HepG2 (cell line): ENCODE measurements around the gene GMFB. TPM values are rescaled to one million over a fixed set of nuclear protein-coding genes. Genes with fewer than 3 reads are reported as not detected.
A peak's percentile ranks its signal among the peaks of the same experiment; 100 is the strongest.

Experiments used
- ASH2L ChIP-seq: fragments of 300-600, 200-600 bp; sonication (generic); IDR thresholded peaks from 2 replicates; pipeline ENCODE4 v1.7.0; 2017; ENCODE audit warnings: low read depth, mild to moderate bottlenecking, moderate library complexity, mixed read lengths, low read length; ENCODE audit not compliant: insufficient read length
- ATF7-NPFF ChIP-seq: sonication (generic); formaldehyde crosslinking; IDR thresholded peaks from 2 replicates; pipeline ENCODE4 v1.8.1; 2023; ENCODE audit warnings: mild to moderate bottlenecking, low read depth, missing genetic modification reagents, moderate library complexity
- BRD4 ChIP-seq: sonication (generic); formaldehyde crosslinking; IDR thresholded peaks from 2 replicates; pipeline ENCODE4 v1.4.0; 2020; ENCODE audit warnings: missing genetic modification reagents
- FOXK2 ChIP-seq: fragments of 450-650 bp; IDR thresholded peaks from 2 replicates; pipeline ENCODE4 v1.6.1; 2016
- HDAC2 ChIP-seq: sonication (generic); formaldehyde crosslinking; IDR thresholded peaks from 2 replicates; pipeline ENCODE4 v1.4.0; 2020; ENCODE audit warnings: missing genetic modification reagents
- KDM4B ChIP-seq: sonication (generic); formaldehyde crosslinking; IDR thresholded peaks from 2 replicates; pipeline ENCODE4 v1.4.0; 2020; ENCODE audit warnings: missing genetic modification reagents
- KMT2A ChIP-seq: sonication (generic); formaldehyde crosslinking; IDR thresholded peaks from 2 replicates; pipeline ENCODE4 v1.4.0; 2020; ENCODE audit warnings: missing genetic modification reagents
- NR2F1 ChIP-seq, 2 experiments: fragments of 450-650 bp in 1 of 2; formaldehyde crosslinking in 1 of 2; IDR thresholded peaks; 2 replicates each; pipeline versions ENCODE4 v1.5.0 to v1.6.1; 2016 to 2020; ENCODE audit warnings: mild to moderate bottlenecking in 1 of 2, missing compliant biosample characterization in 1 of 2, missing genetic modification reagents in 1 of 2, moderate library complexity in 1 of 2
- NR2F6 ChIP-seq, 2 experiments: IDR thresholded peaks; 2 replicates each; pipeline ENCODE4 v1.6.1; 2016; ENCODE audit warnings: antibody characterized with exemption in 1 of 2, mild to moderate bottlenecking in 1 of 2
- SMAD3 ChIP-seq: sonication (generic); formaldehyde crosslinking; IDR thresholded peaks from 2 replicates; pipeline ENCODE4 v1.4.0; 2020; ENCODE audit warnings: missing genetic modification reagents
- TBX3 ChIP-seq: fragments of 450-650 bp; IDR thresholded peaks from 2 replicates; pipeline ENCODE4 v1.6.1; 2017; ENCODE audit warnings: antibody characterized with exemption, mild to moderate bottlenecking, inconsistent platforms, borderline replicate concordance
- ZBTB42 ChIP-seq: sonication (generic); formaldehyde crosslinking; IDR thresholded peaks from 2 replicates; pipeline ENCODE4 v1.5.0; 2020; ENCODE audit warnings: mild to moderate bottlenecking, missing genetic modification reagents
- ZFP82 ChIP-seq: sonication (generic); formaldehyde crosslinking; IDR thresholded peaks from 2 replicates; pipeline ENCODE4 v1.5.1; 2020; ENCODE audit warnings: mild to moderate bottlenecking, missing genetic modification reagents, borderline replicate concordance
- ZNF232 ChIP-seq: sonication (generic); formaldehyde crosslinking; IDR thresholded peaks from 2 replicates; pipeline ENCODE4 v1.4.0; 2020; ENCODE audit warnings: missing genetic modification reagents, borderline replicate concordance
- ZNF234 ChIP-seq: sonication (generic); formaldehyde crosslinking; conservative IDR thresholded peaks from 2 replicates; pipeline ENCODE4 v1.5.1; 2020; ENCODE audit warnings: mild to moderate bottlenecking, missing genetic modification reagents
- ZNF337 ChIP-seq: sonication (generic); formaldehyde crosslinking; IDR thresholded peaks from 2 replicates; pipeline ENCODE4 v1.5.1; 2020; ENCODE audit warnings: missing genetic modification reagents, low read depth, mild to moderate bottlenecking, borderline replicate concordance
- ZNF549 ChIP-seq: sonication (generic); formaldehyde crosslinking; IDR thresholded peaks from 2 replicates; pipeline ENCODE4 v1.5.0; 2020; ENCODE audit warnings: missing genetic modification reagents
- ZNF660 ChIP-seq: sonication (generic); formaldehyde crosslinking; IDR thresholded peaks from 2 replicates; pipeline ENCODE4 v1.5.1; 2020; ENCODE audit warnings: mild to moderate bottlenecking, low read depth, missing genetic modification reagents, borderline replicate concordance
- polyA plus RNA-seq, 8 experiments: library from polyadenylated mRNA; depleted of rRNA in 3 of 8; stranded (reverse) in 7 of 8; unstranded in 1 of 8; fragments of >200 nt; fragmentation: Illumina TruSeq in 4 of 8; extraction: Trizol in 4 of 8; gene quantifications; 2 replicates each; pipeline versions ENCODE4 v1.2.1 to v1.2.3, GENCODE V29; 2011 to 2016; ENCODE audit warnings: low read depth in 4 of 8, missing spikeins in 1 of 8, mixed read lengths in 1 of 8; ENCODE audit not compliant: insufficient read depth in 1 of 8
- total RNA-seq, 5 experiments: library from RNA; depleted of rRNA; stranded (reverse); fragments of >200 nt; fragmentation: Illumina TruSeq; extraction: Trizol; gene quantifications; 2 replicates each; pipeline ENCODE4 v1.2.3, GENCODE V29; 2016; ENCODE audit warnings: low read depth in 1 of 5
- TF ChIP-seq, protein P1 (sequence below), 2 experiments: sonication (generic) in 1 of 2; formaldehyde crosslinking in 1 of 2; IDR thresholded peaks; 2 replicates each; pipeline versions ENCODE4 v1.6.1 to v1.9.0; 2014 to 2022; ENCODE audit warnings: antibody characterized with exemption in 1 of 2, borderline replicate concordance in 1 of 2, inconsistent platforms in 1 of 2, low read depth in 1 of 2, missing genetic modification reagents in 1 of 2
- TF ChIP-seq, protein P2 (sequence below): sonication (generic); formaldehyde crosslinking; IDR thresholded peaks from 2 replicates; pipeline ENCODE4 v1.9.0; 2022; ENCODE audit warnings: low read depth, missing genetic modification reagents
- TF ChIP-seq, protein P3 (sequence below): sonication (generic); formaldehyde crosslinking; IDR thresholded peaks from 2 replicates; pipeline ENCODE4 v1.5.0; 2020; ENCODE audit warnings: missing genetic modification reagents
- TF ChIP-seq, protein P4 (sequence below): sonication (generic); formaldehyde crosslinking; IDR thresholded peaks from 2 replicates; pipeline ENCODE4 v1.5.0; 2020; ENCODE audit warnings: mild to moderate bottlenecking, low read depth, missing genetic modification reagents, borderline replicate concordance

The GMFB gene
- total and polyA plus RNA-seq, 2 of the 13 experiments (the other 11 are each of a cell fraction or from before 2014, with no cell fraction given) = 17.3 to 68.2 TPM

DNA sequence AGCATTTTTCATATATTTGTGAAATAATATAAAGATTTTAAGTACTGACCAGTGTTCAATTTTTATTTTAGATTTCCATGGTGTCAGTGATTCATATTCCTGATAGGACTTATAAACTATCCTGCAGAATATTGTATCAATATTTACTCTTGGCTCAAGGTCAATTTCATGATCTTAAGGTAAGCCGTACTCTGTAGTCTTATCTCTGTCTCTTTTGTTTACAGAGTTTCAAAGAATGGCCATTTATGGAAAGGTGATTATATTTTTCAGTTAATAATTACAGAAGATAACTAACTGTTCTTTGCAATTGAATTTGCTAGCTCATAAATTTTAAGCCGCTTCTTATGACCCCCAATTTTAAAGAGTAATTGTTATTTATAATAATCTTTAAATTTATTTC lies 48.9 kb upstream of the GMFB start (continued):
- TF ChIP-seq ZNF660 (CRISPR knock-in tag) (no peak), ZFP82 (CRISPR knock-in tag) (no peak), SMAD3 (peak; percentile 51; the same call in 1 of the 2 replicates), HDAC2 (CRISPR knock-in tag) (peak; percentile 39; the same call in 1 of the 2 replicates), TBX3 (no peak), ASH2L (peak; percentile 43), ZNF337 (no peak), ZBTB42 (no peak), ZNF232 (CRISPR knock-in tag) (no peak), KDM4B (CRISPR knock-in tag) (no peak), ZNF234 (CRISPR knock-in tag) (no peak), FOXK2 (no peak), ZNF549 (no peak), BRD4 (CRISPR knock-in tag) (no peak), NR2F6 (IDR thresholded peaks at IDR 0.05) (peak; percentile 64), NR2F6 (CRISPR knock-in tag; IDR thresholded peaks at IDR 0.05) (peak; percentile 33; the same call in 1 of the 2 replicates), KMT2A (no peak), ATF7-NPFF (CRISPR knock-in tag) (no peak), NR2F1 (CRISPR knock-in tag; IDR thresholded peaks at IDR 0.05) (no peak)
- TF ChIP-seq, protein P1, sequence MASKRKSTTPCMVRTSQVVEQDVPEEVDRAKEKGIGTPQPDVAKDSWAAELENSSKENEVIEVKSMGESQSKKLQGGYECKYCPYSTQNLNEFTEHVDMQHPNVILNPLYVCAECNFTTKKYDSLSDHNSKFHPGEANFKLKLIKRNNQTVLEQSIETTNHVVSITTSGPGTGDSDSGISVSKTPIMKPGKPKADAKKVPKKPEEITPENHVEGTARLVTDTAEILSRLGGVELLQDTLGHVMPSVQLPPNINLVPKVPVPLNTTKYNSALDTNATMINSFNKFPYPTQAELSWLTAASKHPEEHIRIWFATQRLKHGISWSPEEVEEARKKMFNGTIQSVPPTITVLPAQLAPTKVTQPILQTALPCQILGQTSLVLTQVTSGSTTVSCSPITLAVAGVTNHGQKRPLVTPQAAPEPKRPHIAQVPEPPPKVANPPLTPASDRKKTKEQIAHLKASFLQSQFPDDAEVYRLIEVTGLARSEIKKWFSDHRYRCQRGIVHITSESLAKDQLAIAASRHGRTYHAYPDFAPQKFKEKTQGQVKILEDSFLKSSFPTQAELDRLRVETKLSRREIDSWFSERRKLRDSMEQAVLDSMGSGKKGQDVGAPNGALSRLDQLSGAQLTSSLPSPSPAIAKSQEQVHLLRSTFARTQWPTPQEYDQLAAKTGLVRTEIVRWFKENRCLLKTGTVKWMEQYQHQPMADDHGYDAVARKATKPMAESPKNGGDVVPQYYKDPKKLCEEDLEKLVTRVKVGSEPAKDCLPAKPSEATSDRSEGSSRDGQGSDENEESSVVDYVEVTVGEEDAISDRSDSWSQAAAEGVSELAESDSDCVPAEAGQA (IDR thresholded peaks at IDR 0.05; ENCODE audit: low read depth) = no peak
- TF ChIP-seq, protein P1 (CRISPR knock-in tag; IDR thresholded peaks at IDR 0.05; ENCODE audit: borderline replicate concordance) = no peak
- TF ChIP-seq, protein P2, sequence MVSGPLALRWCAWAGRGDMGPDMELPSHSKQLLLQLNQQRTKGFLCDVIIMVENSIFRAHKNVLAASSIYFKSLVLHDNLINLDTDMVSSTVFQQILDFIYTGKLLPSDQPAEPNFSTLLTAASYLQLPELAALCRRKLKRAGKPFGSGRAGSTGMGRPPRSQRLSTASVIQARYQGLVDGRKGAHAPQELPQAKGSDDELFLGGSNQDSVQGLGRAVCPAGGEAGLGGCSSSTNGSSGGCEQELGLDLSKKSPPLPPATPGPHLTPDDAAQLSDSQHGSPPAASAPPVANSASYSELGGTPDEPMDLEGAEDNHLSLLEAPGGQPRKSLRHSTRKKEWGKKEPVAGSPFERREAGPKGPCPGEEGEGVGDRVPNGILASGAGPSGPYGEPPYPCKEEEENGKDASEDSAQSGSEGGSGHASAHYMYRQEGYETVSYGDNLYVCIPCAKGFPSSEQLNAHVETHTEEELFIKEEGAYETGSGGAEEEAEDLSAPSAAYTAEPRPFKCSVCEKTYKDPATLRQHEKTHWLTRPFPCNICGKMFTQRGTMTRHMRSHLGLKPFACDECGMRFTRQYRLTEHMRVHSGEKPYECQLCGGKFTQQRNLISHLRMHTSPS (CRISPR knock-in tag) = no peak
- TF ChIP-seq, protein P3, sequence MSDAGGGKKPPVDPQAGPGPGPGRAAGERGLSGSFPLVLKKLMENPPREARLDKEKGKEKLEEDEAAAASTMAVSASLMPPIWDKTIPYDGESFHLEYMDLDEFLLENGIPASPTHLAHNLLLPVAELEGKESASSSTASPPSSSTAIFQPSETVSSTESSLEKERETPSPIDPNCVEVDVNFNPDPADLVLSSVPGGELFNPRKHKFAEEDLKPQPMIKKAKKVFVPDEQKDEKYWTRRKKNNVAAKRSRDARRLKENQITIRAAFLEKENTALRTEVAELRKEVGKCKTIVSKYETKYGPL (CRISPR knock-in tag) = no peak
- TF ChIP-seq, protein P4, sequence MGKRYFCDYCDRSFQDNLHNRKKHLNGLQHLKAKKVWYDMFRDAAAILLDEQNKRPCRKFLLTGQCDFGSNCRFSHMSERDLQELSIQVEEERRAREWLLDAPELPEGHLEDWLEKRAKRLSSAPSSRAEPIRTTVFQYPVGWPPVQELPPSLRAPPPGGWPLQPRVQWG (CRISPR knock-in tag) = no peak
